ENCODE results near the gene PTPRN2.

Gene PTPRN2

DNA sequence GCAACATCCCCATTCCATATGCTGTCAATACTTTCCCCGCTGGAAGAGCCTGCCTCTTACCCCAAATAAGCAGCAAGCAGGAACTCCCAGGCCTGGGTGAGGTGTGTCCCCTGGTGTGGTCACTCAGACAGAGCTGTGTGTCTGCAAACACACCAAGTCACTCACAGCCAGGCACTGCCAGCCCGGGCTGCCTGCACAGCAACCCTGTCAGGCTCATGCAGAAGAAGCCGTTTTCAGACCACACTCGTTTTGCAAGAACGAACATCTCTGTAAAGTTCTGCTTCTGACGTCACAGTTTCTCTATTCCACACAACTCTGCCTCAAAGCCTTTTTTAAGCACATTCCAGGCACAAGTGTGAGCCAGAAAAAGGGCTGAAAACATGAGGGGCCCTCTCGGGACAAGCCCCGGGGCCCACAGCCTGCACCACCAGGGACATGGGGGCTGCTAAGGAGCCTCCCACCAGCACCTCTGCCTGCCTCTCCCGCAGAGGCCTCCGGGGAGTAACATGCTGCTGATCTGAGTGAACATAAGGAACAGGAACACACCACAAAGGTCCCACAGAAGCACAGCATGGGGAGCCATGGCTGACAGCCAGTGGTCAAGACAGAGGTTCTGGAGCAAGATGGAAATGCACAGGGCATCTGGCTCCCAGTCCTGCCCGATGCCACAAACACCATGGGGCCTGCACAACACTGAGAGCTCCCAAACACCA, 11.4 kb downstream of the PTPRN2 start:
- DNase-seq = no peak

DNA sequence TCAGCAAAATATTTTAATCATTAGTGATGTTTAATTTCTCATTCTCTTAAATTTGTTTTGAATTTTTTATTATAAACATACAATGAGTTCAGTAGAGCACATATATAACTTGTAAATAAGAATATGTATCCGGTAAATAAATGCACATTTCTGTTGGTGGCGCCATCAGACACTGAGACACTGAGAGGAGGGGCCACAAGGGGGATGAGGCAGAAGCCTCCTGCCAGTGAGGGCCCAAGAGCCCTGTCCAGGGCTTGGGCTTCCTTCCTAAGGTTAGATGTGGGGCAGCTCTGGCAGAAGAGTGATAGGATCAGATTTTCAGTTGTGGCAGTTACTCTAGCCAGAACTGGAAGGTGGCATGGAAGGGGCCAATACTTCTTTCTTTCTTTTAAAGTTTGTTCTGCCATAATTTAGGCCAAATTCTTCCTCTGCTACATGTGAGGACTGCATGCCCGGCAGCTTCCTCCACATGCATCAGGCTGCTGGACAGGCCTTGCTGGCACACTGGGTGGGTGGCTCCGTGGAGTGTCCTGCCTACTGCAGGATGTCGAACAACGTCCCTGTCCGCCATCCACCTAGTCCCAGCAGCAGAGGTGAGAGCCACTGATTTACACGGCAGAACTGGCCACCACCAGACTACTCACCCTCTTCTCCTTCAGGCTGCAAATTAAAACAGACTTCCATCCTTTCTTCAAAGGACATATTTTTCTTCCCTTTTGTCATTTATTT, 13.2 kb downstream of the PTPRN2 start:
- no peak for DNase-seq

DNA sequence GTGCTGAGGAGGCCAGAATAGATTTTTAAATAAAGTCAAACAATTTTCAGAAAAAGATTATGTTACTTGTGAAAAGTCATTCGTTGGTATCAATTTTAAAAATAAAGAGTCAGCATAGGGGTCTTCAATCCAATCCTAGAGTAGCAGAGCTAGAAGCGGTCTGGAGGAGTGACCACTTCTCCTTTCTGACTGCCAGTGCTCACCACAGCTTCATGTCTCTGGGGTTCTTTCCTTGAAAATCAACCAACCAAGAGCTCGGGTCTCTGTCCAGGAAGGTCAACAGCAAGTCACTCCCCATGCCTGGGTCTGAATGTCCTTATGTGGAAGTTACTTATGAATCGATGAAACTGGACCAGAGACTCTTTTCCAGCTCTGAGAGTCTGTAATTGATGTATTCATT, 14.3 kb downstream of the PTPRN2 start:
- DNase-seq = no peak

DNA sequence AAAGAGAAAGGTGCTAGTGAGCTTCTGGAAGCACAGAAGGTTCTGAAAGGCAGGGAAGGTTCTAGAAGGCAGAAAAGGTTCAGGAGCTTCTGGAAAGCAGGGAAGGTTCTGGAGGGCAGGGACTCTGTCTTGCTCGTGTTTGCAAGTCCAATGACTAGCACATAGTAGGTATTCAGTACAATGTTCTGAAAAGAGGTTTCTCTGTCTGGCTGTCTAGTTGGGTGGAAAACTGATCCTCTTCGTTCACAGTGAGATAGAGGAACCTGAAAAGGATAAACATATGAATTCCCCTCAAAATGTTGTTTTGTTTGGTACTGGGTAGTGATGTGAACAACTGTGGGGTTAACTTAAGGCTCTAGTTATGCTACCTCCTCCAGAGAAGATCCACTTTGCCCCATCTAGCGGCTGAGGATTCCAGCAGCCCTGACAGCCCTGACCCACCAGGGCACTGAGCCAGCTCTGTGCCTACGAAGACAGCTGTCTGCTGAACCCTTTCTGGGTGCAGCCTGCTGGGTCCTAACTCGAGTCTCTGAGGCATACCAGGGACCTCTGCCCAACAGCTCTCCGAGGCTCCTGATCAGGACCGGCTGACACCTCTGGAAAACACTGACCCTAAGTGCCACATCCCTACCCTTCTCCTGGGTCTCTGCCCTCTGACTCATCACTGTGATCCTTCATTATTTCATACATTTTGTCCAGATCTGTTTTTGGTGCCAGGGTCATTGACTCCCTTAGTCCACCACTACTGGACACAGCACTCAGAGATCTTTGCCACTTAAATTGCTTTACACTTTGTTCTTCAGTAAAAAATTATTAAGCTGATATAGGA, 15.4 kb downstream of the PTPRN2 start:
- DNase-seq = no peak

- no peak for DNase-seq
Observed at GRCh38 chr7:158570449-158571170, 17.0 kb downstream of the PTPRN2 start.

GRCh38 chr7:158569858-158570323, 17.7 kb downstream of the PTPRN2 start:
- DNase-seq = no peak

- no peak for DNase-seq
Observed at GRCh38 chr7:158568974-158569857, 18.4 kb downstream of the PTPRN2 start.

- no peak for DNase-seq
Observed at GRCh38 chr7:158567153-158567603, 20.4 kb downstream of the PTPRN2 start.

DNA sequence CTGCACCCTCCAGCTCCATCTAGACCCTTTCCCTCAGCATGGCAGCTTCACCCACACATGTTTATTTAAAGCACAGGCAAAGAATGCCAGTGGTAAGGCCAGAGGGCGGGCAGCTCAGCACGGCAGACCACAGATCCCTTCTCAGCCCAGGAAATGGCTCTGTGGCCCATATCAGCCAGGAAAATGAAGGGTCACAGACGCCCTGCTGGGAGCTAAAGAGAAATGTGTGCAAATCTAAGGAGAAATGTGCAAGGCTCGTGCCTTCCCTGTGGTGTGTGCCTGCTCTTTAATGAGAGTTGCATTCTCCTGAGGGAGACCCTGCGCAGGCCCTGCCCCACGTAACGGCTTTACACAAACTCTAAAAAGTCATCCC, 23.0 kb downstream of the PTPRN2 start:
- no peak for DNase-seq

DNA sequence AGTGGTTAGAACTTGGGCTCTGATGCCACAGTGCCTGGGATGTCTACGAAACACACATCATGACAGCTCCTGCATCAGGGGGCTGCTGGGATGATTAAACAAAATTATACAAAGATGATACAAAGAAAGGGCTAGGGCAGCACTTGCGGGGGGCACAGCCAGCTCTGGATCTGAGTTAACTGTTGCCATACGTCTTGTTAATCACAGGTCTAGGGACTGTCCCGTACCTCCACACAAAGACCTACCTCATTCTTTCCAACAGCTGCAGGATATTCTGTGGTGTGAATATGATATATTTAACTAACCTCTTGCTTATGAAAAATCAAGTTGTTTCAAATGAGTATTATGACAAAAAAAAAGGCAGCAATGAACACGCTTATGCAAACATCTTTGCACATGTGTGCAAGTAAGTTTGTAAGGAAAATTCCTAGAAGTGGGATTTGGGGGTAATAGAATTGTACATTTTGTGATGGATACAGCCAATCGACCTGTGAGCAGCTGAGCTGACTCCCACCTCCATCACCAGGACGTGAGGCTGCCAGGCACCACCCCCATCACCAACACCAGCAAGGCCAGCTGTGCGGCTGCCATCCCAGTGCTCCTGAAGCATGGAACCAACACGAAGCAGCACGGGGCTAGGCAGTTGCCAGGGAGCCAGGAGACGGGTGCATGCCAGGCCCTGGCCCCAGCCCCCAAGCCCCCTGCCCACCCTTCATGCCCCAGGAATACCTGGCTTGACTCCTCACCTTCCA, 23.5 kb downstream of the PTPRN2 start:
- DNase-seq = no peak

DNA sequence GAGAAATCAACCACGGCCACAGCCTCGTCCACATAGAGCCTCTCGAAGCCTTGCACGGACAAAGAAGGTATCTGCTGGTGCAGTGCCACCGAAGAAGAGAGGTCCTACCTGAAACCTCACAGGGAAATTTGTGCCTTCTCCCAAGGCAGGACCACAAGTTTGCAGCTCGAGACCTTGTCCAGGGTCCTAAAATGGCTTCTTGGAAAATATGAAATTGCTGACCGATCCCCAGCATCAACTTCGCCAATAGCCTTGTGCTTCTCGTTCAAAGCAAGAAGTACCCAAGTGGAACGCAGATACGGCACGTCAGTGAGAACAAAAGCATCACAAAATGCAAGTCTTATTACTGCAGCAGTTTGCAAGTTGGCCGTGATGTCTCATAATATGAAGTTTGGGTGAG, 24.6 kb downstream of the PTPRN2 start:
- no peak for DNase-seq

DNA sequence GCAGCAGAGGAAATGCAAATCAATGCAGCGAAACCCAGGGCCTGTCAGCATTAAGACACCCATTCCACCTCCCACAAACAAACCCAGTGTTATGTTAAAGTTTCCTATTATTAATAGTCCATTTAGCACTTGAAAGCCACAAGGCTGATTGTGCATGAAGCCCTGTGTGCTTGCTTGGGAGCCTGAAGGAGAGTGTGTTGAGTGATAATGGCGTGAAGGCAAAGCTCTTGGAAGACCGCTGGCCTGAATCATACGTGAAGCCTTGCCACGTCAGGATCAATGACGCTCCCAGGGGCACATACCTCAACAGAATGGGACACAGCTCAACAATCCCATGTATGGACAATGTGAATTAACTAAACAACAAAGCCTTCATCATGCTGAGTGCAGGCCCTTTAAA, 25.1 kb downstream of the PTPRN2 start:
- no peak for DNase-seq

DNA sequence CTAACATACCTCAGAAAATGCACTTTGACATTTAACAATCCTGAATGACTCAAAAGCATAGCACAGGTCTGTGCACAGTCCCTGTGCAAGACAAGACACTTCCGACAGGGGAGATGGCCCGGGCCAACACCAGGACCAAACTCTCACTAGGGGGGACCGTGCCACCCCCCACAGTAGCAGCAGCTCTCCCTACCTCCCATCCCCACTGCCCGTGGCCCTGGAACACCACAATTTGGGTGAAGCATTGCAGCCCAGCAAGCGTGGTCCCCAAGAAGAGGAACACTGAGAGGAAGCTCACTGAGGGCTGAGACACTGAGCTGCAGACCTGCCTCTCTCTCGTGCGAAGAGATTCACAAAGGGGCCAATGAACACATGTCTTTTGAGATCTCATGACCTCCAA, 26.0 kb downstream of the PTPRN2 start:
- no peak for DNase-seq

GRCh38 chr7:158560386-158560785, 27.2 kb downstream of the PTPRN2 start:
- DNase-seq = no peak

- no peak for DNase-seq
Observed at GRCh38 chr7:158559356-158559755, 28.3 kb downstream of the PTPRN2 start.

- DNase-seq = no peak
Observed at GRCh38 chr7:158558816-158559215, 28.8 kb downstream of the PTPRN2 start.

GRCh38 chr7:158557441-158557755, 30.2 kb downstream of the PTPRN2 start:
- no peak for DNase-seq

GRCh38 chr7:158556721-158557440, 30.7 kb downstream of the PTPRN2 start:
- DNase-seq = no peak

DNA sequence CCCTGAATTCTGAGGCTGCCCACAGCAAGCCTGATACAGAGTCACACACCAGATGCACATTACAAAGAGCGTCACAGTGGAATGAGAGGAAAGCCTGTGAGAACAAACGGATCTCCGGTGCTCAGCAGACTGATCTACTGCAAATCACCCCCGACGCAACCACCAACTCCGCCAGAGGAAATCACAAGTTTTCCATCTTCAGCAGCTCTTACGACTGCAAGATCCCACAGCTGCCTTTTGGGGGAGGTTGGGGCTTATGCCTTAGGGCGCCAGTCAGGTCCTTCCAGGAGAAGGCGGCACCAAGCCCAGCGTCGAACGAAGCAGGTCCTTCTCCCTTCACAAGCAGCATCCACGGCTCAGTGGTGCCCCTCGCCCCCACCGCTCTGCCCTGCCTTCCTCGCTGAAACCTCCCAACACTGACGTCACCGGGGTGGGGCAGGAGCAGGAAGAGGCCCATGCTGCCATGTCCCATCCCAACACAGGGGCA, 32.5 kb downstream of the PTPRN2 start:
- no peak for DNase-seq

GRCh38 chr7:158550886-158551452, 36.7 kb downstream of the PTPRN2 start:
- no peak for DNase-seq
